ENCODE measurements around the gene HELQ. TPM values are rescaled to one million over a fixed set of nuclear protein-coding genes. Genes with fewer than 3 reads are reported as not detected.

The HELQ gene
- total and polyA plus RNA-seq, 12 donors = 12.1 to 80.0 (median 32.7) TPM

DNA sequence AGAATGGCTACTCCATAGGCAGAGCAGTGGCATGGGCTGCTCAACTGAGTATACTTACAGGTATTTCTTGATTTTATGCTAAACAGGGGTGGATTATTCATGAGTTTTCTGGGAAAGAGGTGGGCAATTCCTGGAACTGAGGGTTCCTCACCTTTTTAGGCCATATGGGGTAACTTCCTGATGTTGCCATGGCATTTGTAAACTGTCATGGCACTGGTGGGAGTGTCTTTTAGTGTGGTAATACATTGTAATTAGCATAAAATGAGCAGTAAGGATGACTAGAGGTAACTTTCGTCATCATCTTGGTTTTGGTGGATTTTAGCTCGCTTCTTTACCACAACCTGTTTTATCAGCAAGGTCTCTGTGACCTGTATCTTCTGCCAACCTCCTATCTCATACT is 72.8 kb downstream of the HELQ start:
- intact Hi-C loops (cut with DNase I) = no loop called here
- Histone ChIP-seq H3K27ac (no peak overlapping the region), H3K36me3 (replicated peaks in 1 of 2) (no peaks in the 10 kb centered on the region), H3K9me3 (replicated peaks in 1 of 3) (peaks cover 0 to 6% (median 0%) of the 10 kb centered on the region in 3 donors), H3K4me1 (replicated peaks in 1 of 2) (peaks cover 12% of the 10 kb centered on the region in 2 donors), H3K4me3 (no peak overlapping the region), H3K27me3 (no peaks in the 10 kb centered on the region)
- 30 to 39% (median 35%) methylated on average over 2 of the region's 2 CpGs for WGBS, 4 donors
- peak in 2 of 7 donors; percentile 39 to 48 for DNase-seq
- TF ChIP-seq, protein P1, sequence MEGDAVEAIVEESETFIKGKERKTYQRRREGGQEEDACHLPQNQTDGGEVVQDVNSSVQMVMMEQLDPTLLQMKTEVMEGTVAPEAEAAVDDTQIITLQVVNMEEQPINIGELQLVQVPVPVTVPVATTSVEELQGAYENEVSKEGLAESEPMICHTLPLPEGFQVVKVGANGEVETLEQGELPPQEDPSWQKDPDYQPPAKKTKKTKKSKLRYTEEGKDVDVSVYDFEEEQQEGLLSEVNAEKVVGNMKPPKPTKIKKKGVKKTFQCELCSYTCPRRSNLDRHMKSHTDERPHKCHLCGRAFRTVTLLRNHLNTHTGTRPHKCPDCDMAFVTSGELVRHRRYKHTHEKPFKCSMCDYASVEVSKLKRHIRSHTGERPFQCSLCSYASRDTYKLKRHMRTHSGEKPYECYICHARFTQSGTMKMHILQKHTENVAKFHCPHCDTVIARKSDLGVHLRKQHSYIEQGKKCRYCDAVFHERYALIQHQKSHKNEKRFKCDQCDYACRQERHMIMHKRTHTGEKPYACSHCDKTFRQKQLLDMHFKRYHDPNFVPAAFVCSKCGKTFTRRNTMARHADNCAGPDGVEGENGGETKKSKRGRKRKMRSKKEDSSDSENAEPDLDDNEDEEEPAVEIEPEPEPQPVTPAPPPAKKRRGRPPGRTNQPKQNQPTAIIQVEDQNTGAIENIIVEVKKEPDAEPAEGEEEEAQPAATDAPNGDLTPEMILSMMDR (IDR thresholded peaks at IDR 0.05) = no peak
- no peak for TF ChIP-seq POLR2A (IDR thresholded peaks at IDR 0.05)

GRCh38 chr4:83381173-83381572 is 74.5 kb downstream of the HELQ start:
- Histone ChIP-seq H3K27me3 (no peaks in the 10 kb centered on the region), H3K9me3 (replicated peaks in 1 of 3) (peaks cover 0 to 6% (median 0%) of the 10 kb centered on the region in 3 donors), H3K36me3 (replicated peaks in 1 of 2) (no peaks in the 10 kb centered on the region), H3K4me1 (replicated peaks in 1 of 2) (no peaks in the 10 kb centered on the region), H3K27ac (no peak overlapping the region), H3K4me3 (no peak overlapping the region)
- intact Hi-C loops (cut with DNase I) = no loop called here
- WGBS, 4 donors = 82 to 88% (median 84%) methylated on average over 4 of the region's 4 CpGs
- DNase-seq = no peak
- no peak for TF ChIP-seq POLR2A (IDR thresholded peaks at IDR 0.05)
- TF ChIP-seq, protein P1 (IDR thresholded peaks at IDR 0.05) = no peak

DNA sequence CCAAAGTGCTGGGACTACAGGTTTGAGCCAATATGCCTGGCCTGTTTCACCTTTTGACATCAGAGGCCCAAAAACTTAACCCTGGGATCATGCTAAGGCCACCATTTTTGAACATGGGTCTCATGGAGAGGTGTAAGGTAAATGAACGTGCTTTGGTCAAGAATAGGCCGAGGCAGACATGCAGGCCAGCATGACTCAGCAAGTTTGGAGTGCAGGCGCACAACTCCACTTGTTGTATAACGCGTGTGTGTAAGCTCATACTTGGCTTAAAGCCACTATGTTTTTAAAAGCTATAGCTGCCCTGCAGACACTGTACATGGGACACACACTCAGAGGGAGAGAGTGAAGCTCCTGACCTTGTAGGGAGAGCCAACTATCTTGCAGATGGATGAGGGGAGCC is 77.2 kb downstream of the HELQ start:
- 85 to 94% (median 90%) methylated on average over 5 of the region's 5 CpGs for WGBS, 4 donors
- Histone ChIP-seq H3K9me3 (replicated peaks in 1 of 3) (peaks cover 0 to 6% (median 0%) of the 10 kb centered on the region in 3 donors), H3K27ac (no peak overlapping the region), H3K36me3 (replicated peaks in 1 of 2) (no peaks in the 10 kb centered on the region), H3K27me3 (no peaks in the 10 kb centered on the region), H3K4me1 (replicated peaks in 1 of 2) (no peaks in the 10 kb centered on the region), H3K4me3 (no peak overlapping the region)
- peak in 1 of 7 donors; percentile 23 for DNase-seq
- intact Hi-C loops (cut with DNase I) = no loop called here
- TF ChIP-seq, protein P1 (IDR thresholded peaks at IDR 0.05) = no peak
- no peak for TF ChIP-seq POLR2A (IDR thresholded peaks at IDR 0.05)

DNA sequence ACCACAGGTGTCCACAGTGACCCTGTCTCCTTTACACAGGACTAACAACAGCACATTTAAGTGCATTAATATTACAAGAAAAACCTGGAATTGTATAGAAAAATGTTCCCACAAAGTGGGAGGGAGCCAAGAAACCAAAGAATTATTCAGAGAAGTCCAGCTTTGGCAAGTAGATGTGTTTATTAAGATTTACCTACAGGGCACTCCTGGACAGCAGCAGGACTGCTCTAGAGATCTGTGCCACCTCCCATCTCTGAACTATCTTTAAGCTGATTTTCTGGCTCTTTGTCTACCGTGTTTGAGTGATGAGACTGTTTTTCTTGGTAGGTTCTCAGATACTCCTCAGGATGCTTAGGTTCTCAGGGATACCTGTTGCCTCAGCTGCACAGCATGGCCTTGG is 82.7 kb downstream of the HELQ start:
- H3K36me3 ChIP-seq (replicated peaks in 1 of 2) = no peaks in the 10 kb centered on the region
- DNase-seq = no peak
- H3K4me1 ChIP-seq (replicated peaks in 1 of 2) = no peaks in the 10 kb centered on the region
- no peak for TF ChIP-seq POLR2A (IDR thresholded peaks at IDR 0.05)
- TF ChIP-seq, protein P1 (IDR thresholded peaks at IDR 0.05) = no peak
- no peak overlapping the region for H3K27ac ChIP-seq
- no peak overlapping the region for H3K4me3 ChIP-seq
- WGBS, 4 donors = 67 to 92% (median 85%) methylated on average over 1 of the region's 1 CpG
- intact Hi-C loops (cut with DNase I) = no loop called here
- peaks cover 0 to 1% (median 0%) of the 10 kb centered on the region in 3 donors for H3K9me3 ChIP-seq (replicated peaks in 1 of 3)
- no peaks in the 10 kb centered on the region for H3K27me3 ChIP-seq
